ENCODE data around the gene AKR1B1.

AKR1B1 gene

GRCh38 chr7:134483296-134483695 lies 24.4 kb upstream of the AKR1B1 start:
- Histone ChIP-seq H3K9ac (ENCODE audit: low read depth, low read length, poor library complexity, severe bottlenecking) (no peak overlapping the region), H3K79me2 (ENCODE audit: insufficient read depth, low read length) (no peaks in the 10 kb centered on the region), H3K27me3 (ENCODE audit: insufficient read depth, low read length, poor library complexity, severe bottlenecking) (no peaks in the 10 kb centered on the region), H3K4me3 (ENCODE audit: low read length, poor library complexity, severe bottlenecking) (no peak overlapping the region), H3K9me2 (replicated peaks; ENCODE audit: low read depth, low read length) (no peaks in the 10 kb centered on the region), H3K9me3 (ENCODE audit: insufficient read depth, low read depth, low read length) (no peaks in the 10 kb centered on the region), H3F3A (ENCODE audit: low read depth) (no peaks in the 10 kb centered on the region), H3K4me1 (ENCODE audit: insufficient read depth, low read length, poor library complexity, severe bottlenecking) (no peaks in the 10 kb centered on the region), H2AFZ (ENCODE audit: low read length) (no peak overlapping the region), H3K4me2 (ENCODE audit: low read depth, low read length, poor library complexity, severe bottlenecking) (no peak overlapping the region), H4K20me1 (ENCODE audit: insufficient read depth, low read length, poor library complexity, severe bottlenecking) (no peaks in the 10 kb centered on the region), H3K36me3 (ENCODE audit: insufficient read depth, low read length) (no peaks in the 10 kb centered on the region)
- TF ChIP-seq, protein P1, sequence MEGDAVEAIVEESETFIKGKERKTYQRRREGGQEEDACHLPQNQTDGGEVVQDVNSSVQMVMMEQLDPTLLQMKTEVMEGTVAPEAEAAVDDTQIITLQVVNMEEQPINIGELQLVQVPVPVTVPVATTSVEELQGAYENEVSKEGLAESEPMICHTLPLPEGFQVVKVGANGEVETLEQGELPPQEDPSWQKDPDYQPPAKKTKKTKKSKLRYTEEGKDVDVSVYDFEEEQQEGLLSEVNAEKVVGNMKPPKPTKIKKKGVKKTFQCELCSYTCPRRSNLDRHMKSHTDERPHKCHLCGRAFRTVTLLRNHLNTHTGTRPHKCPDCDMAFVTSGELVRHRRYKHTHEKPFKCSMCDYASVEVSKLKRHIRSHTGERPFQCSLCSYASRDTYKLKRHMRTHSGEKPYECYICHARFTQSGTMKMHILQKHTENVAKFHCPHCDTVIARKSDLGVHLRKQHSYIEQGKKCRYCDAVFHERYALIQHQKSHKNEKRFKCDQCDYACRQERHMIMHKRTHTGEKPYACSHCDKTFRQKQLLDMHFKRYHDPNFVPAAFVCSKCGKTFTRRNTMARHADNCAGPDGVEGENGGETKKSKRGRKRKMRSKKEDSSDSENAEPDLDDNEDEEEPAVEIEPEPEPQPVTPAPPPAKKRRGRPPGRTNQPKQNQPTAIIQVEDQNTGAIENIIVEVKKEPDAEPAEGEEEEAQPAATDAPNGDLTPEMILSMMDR (conservative IDR thresholded peaks at IDR 0.05; ENCODE audit: low read length): no peak

GRCh38 chr7:134482858-134483257 lies 24.0 kb upstream of the AKR1B1 start:
- no peak for TF ChIP-seq EZH2phosphoT487 (IDR thresholded peaks at IDR 0.05; ENCODE audit: borderline replicate concordance)
- TF ChIP-seq, protein P1 (conservative IDR thresholded peaks at IDR 0.05; ENCODE audit: low read length): no peak
- H3K36me3 ChIP-seq (ENCODE audit: insufficient read depth, low read length): no peaks in the 10 kb centered on the region
- H2AFZ ChIP-seq (ENCODE audit: low read length): no peak overlapping the region
- H3K9me2 ChIP-seq (replicated peaks; ENCODE audit: low read depth, low read length): no peaks in the 10 kb centered on the region
- H3K27me3 ChIP-seq (ENCODE audit: insufficient read depth, low read length, poor library complexity, severe bottlenecking): no peaks in the 10 kb centered on the region
- H3K9ac ChIP-seq (ENCODE audit: low read depth, low read length, poor library complexity, severe bottlenecking): no peak overlapping the region
- no peaks in the 10 kb centered on the region for H3K9me3 ChIP-seq (ENCODE audit: insufficient read depth, low read depth, low read length)
- no peak overlapping the region for H3K4me2 ChIP-seq (ENCODE audit: low read depth, low read length, poor library complexity, severe bottlenecking)
- no peaks in the 10 kb centered on the region for H3K4me1 ChIP-seq (ENCODE audit: insufficient read depth, low read length, poor library complexity, severe bottlenecking)
- H3K79me2 ChIP-seq (ENCODE audit: insufficient read depth, low read length): no peaks in the 10 kb centered on the region
- H3K4me3 ChIP-seq (ENCODE audit: low read length, poor library complexity, severe bottlenecking): no peak overlapping the region
- no peaks in the 10 kb centered on the region for H3F3A ChIP-seq (ENCODE audit: low read depth)
- no peaks in the 10 kb centered on the region for H4K20me1 ChIP-seq (ENCODE audit: insufficient read depth, low read length, poor library complexity, severe bottlenecking)

GRCh38 chr7:134481167-134481566 lies 22.3 kb upstream of the AKR1B1 start:
- no peaks in the 10 kb centered on the region for H3K9me3 ChIP-seq (ENCODE audit: insufficient read depth, low read depth, low read length)
- H3K9ac ChIP-seq (ENCODE audit: low read depth, low read length, poor library complexity, severe bottlenecking): no peak overlapping the region
- H3K9me2 ChIP-seq (replicated peaks; ENCODE audit: low read depth, low read length): no peaks in the 10 kb centered on the region
- no peaks in the 10 kb centered on the region for H3K4me1 ChIP-seq (ENCODE audit: insufficient read depth, low read length, poor library complexity, severe bottlenecking)
- no peaks in the 10 kb centered on the region for H3F3A ChIP-seq (ENCODE audit: low read depth)
- TF ChIP-seq EZH2phosphoT487 (IDR thresholded peaks at IDR 0.05; ENCODE audit: borderline replicate concordance): no peak
- TF ChIP-seq, protein P1 (conservative IDR thresholded peaks at IDR 0.05; ENCODE audit: low read length): no peak
- no peaks in the 10 kb centered on the region for H3K79me2 ChIP-seq (ENCODE audit: insufficient read depth, low read length)
- no peak overlapping the region for H2AFZ ChIP-seq (ENCODE audit: low read length)
- H3K27me3 ChIP-seq (ENCODE audit: insufficient read depth, low read length, poor library complexity, severe bottlenecking): no peaks in the 10 kb centered on the region
- H4K20me1 ChIP-seq (ENCODE audit: insufficient read depth, low read length, poor library complexity, severe bottlenecking): no peaks in the 10 kb centered on the region
- no peaks in the 10 kb centered on the region for H3K36me3 ChIP-seq (ENCODE audit: insufficient read depth, low read length)
- no peak overlapping the region for H3K4me2 ChIP-seq (ENCODE audit: low read depth, low read length, poor library complexity, severe bottlenecking)
- no peak overlapping the region for H3K4me3 ChIP-seq (ENCODE audit: low read length, poor library complexity, severe bottlenecking)

Measured in Loucy (cell line).